Cardiac ventricle fibroblast (primary cell): ENCODE data around the gene RGPD4. TPM values are rescaled to one million over a fixed set of nuclear protein-coding genes. Genes with fewer than 3 reads are reported as not detected.

Experiments
- total RNA-seq: library from RNA; depleted of rRNA; stranded (reverse); fragments of >200 nt; gene quantifications from 2 replicates; pipeline ENCODE4 v1.2.3, GENCODE V29; 2015

Gene RGPD4
- not detected in 2 replicates for total RNA-seq

GRCh38 chr2:107826749-107827148 is at the start of gene RGPD4:
Gene RGPD4 (plus strand): TSS chr2:107826892. CDS start chr2:107827014, 122 bp downstream.

Other genes starting within 250 kb of the RGPD4 start
- gene SLC5A7, start 159.6 kb downstream of the RGPD4 start, total RNA-seq, result not detected in 2 replicates